ENCODE results near the gene PTPRJ. TPM values are rescaled to one million over a fixed set of nuclear protein-coding genes. Genes with fewer than 3 reads are reported as not detected.

The PTPRJ gene
- total and polyA plus RNA-seq, 9 of the 15 experiments (the other 6 are each of a cell fraction or from before 2014, with no cell fraction given), result 0.56 to 10.7 (median 4.8) TPM

DNA sequence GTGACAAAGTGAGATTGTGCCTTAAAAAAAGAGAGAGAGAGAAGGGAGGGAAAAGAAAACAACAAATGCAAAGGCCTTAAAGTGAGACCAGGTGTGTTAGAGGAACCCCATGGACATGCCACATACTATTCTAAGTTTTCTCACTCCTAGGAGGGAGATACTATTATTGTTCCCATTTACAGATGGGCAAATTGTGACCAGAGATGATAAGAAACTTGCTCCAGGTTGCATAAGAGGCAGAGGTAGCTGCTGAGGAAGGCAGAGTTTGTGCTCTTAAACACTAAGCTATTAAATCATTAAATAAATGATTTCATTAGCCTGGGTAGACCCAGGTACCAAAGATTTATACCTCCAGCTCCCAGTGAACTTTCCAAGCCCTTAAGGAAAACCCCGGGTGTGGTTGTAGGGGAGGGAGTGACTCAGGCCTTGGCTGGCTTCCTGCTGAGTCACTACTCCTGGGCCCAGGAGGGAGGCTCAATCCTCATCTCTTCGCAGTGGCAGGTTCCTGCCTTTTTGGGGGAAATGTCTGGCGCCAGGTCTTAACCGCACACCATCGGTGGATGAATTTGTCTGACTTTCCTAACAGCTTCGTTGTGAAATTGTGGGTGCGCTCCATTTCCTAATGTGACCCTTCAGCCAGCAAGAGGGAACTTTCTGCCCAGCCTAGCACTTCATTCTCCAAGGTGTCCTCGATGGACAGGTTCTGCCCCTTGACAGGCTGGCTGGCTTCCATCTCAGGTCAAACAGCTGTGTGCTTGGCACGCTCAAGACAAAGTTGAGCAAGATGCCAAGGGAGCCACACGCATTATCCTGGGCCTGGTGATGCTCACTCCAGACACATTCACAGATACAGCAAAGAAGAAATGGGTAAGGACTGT, 33.4 kb upstream of the PTPRJ start (continued):
- TF ChIP-seq HIVEP1 (CRISPR knock-in tag; IDR thresholded peaks at IDR 0.05), result no peak
- peak; percentile 67 for TF ChIP-seq GTF2A2 (tag; IDR thresholded peaks at IDR 0.05)
- TF ChIP-seq GABPB1 (CRISPR knock-in tag; IDR thresholded peaks at IDR 0.05), result peak; percentile 7; the same call in 1 of the 2 replicates
- TF ChIP-seq PHTF2 (CRISPR knock-in tag; IDR thresholded peaks at IDR 0.05), result no peak
- TF ChIP-seq, protein P1, sequence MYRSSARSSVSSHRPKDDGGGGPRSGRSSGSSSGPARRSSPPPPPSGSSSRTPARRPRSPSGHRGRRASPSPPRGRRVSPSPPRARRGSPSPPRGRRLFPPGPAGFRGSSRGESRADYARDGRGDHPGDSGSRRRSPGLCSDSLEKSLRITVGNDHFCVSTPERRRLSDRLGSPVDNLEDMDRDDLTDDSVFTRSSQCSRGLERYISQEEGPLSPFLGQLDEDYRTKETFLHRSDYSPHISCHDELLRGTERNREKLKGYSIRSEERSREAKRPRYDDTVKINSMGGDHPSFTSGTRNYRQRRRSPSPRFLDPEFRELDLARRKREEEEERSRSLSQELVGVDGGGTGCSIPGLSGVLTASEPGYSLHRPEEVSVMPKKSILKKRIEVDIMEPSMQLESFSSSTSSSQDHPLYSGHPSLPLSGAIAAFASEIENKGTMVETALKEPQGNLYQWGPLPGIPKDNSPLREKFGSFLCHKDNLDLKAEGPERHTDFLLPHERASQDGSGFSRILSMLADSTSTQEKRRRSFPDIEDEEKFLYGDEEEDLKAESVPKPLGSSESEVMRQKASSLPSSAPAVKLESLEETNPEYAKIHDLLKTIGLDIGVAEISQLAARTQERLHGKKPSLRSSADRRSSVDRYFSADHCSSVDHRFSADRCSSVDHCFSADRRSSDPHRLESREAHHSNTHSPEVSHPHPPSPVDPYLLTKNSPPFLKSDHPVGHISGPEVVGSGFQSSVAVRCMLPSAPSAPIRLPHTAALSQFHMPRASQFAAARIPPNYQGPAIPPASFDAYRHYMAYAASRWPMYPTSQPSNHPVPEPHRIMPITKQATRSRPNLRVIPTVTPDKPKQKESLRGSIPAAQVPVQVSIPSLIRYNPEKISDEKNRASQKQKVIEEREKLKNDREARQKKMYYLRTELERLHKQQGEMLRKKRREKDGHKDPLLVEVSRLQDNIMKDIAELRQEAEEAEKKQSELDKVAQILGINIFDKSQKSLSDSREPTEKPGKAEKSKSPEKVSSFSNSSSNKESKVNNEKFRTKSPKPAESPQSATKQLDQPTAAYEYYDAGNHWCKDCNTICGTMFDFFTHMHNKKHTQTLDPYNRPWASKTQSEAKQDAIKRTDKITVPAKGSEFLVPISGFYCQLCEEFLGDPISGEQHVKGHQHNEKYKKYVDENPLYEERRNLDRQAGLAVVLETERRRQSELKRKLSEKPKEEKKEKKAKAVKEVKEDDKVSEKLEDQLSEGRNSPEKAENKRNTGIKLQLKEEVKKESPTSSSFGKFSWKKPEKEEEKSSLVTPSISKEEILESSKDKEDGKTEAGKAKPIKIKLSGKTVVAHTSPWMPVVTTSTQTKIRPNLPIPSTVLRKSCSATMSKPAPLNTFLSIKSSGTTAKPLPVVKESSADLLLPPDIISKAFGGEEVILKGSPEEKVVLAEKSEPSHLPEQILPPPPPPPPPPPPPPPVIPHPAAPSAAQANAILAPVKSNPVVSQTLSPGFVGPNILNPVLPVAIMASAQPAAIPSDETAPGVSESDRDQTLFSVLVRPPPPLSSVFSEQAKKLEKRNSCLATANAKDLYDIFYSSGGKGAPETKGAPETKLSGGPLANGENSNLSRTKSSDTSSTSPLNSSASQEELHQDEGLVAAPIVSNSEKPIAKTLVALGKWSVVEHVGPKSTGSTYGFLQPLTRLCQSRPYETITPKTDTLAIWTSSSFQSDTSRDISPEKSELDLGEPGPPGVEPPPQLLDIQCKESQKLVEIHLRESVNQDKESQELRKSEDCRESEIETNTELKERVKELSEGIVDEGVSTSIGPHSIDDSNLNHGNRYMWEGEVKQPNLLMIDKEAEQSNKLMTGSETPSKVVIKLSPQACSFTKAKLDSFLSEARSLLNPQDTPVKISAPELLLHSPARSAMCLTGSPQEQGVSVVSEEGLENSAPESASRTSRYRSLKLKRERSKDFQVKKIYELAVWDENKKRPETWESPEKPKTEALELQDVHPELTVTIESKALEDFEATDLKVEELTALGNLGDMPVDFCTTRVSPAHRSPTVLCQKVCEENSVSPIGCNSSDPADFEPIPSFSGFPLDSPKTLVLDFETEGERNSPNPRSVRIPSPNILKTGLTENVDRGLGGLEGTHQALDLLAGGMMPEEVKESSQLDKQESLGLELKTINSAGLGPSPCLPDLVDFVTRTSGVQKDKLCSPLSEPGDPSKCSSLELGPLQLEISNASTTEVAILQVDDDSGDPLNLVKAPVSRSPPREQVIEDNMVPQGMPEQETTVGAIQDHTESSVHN (IDR thresholded peaks at IDR 0.05; ENCODE audit: borderline replicate concordance in 1 of 2, low read depth in 1 of 2), result peak in 1 of 2 experiments; percentile 55; a peak in 1 of 4 replicates
- TF ChIP-seq, protein P2, sequence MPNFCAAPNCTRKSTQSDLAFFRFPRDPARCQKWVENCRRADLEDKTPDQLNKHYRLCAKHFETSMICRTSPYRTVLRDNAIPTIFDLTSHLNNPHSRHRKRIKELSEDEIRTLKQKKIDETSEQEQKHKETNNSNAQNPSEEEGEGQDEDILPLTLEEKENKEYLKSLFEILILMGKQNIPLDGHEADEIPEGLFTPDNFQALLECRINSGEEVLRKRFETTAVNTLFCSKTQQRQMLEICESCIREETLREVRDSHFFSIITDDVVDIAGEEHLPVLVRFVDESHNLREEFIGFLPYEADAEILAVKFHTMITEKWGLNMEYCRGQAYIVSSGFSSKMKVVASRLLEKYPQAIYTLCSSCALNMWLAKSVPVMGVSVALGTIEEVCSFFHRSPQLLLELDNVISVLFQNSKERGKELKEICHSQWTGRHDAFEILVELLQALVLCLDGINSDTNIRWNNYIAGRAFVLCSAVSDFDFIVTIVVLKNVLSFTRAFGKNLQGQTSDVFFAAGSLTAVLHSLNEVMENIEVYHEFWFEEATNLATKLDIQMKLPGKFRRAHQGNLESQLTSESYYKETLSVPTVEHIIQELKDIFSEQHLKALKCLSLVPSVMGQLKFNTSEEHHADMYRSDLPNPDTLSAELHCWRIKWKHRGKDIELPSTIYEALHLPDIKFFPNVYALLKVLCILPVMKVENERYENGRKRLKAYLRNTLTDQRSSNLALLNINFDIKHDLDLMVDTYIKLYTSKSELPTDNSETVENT (CRISPR knock-in tag; IDR thresholded peaks at IDR 0.05), result no peak
- TF ChIP-seq ZNF764 (CRISPR knock-in tag; IDR thresholded peaks at IDR 0.05; ENCODE audit: low read depth), result no peak
- no peak for TF ChIP-seq CBX2 (IDR thresholded peaks at IDR 0.05; ENCODE audit: insufficient read depth, low read length, poor library complexity, severe bottlenecking)
- TF ChIP-seq ATF7 (IDR thresholded peaks at IDR 0.05), result peak; percentile 73; the same call in 1 of the 2 replicates
- TF ChIP-seq, protein P3, sequence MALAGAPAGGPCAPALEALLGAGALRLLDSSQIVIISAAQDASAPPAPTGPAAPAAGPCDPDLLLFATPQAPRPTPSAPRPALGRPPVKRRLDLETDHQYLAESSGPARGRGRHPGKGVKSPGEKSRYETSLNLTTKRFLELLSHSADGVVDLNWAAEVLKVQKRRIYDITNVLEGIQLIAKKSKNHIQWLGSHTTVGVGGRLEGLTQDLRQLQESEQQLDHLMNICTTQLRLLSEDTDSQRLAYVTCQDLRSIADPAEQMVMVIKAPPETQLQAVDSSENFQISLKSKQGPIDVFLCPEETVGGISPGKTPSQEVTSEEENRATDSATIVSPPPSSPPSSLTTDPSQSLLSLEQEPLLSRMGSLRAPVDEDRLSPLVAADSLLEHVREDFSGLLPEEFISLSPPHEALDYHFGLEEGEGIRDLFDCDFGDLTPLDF (CRISPR knock-in tag; IDR thresholded peaks at IDR 0.05), result no peak
- TF ChIP-seq GTF2E2 (tag; IDR thresholded peaks at IDR 0.05), result no peak
- TF ChIP-seq SUPT5H (IDR thresholded peaks at IDR 0.05), result no peak
- no peak for TF ChIP-seq XRCC5 (IDR thresholded peaks at IDR 0.05; ENCODE audit: low read depth, low read length)
- TF ChIP-seq FOXJ3 (CRISPR knock-in tag; IDR thresholded peaks at IDR 0.05), result no peak
- no peak for TF ChIP-seq ZNF408 (CRISPR knock-in tag; IDR thresholded peaks at IDR 0.05; ENCODE audit: low read depth)
- TF ChIP-seq ZFP30 (CRISPR knock-in tag; IDR thresholded peaks at IDR 0.05; ENCODE audit: borderline replicate concordance), result no peak

All from K562 (cell line).